H1 (cell line): ENCODE data around the gene ADD1. TPM values are rescaled to one million over a fixed set of nuclear protein-coding genes. Genes with fewer than 3 reads are reported as not detected.

ENCODE experiments used
- BRCA1 ChIP-seq: IDR thresholded peaks from 2 replicates; pipeline ENCODE4 v1.6.1; 2012; ENCODE audit warnings: low read depth, low read length, improper control_type of control experiment
- FOSL1 ChIP-seq: IDR thresholded peaks from 2 replicates; pipeline ENCODE4 v1.6.1; 2011; ENCODE audit warnings: mild to moderate bottlenecking, low read depth, low read length, moderate library complexity; ENCODE audit not compliant: insufficient read depth
- HDAC6 ChIP-seq: IDR thresholded peaks from one replicate; pipeline ENCODE4 v1.7.1; 2012; ENCODE audit warnings: low read depth, mild to moderate bottlenecking, inconsistent platforms, low read length, moderate library complexity
- JUND ChIP-seq: IDR thresholded peaks from 2 replicates; pipeline ENCODE4 v1.6.1; 2011; ENCODE audit warnings: mild to moderate bottlenecking, improper control_type of control experiment, low read length
- KDM4A ChIP-seq: IDR thresholded peaks from one replicate; pipeline ENCODE4 v1.7.1; 2012; ENCODE audit warnings: low read depth, mild to moderate bottlenecking, moderate library complexity, low read length, inconsistent platforms; ENCODE audit not compliant: severe bottlenecking
- PHF8 ChIP-seq: fragments of 200-600 bp; sonication (generic); conservative IDR thresholded peaks from 2 replicates; pipeline ENCODE4 v1.7.1; 2012; ENCODE audit warnings: low read depth, mild to moderate bottlenecking, inconsistent platforms, low read length, moderate library complexity
- RBBP5 ChIP-seq: IDR thresholded peaks from 2 replicates; pipeline ENCODE4 v1.7.1; 2012; ENCODE audit warnings: low read depth, mild to moderate bottlenecking, inconsistent platforms, low read length, moderate library complexity, borderline replicate concordance
- RFX5 ChIP-seq: IDR thresholded peaks from 2 replicates; pipeline ENCODE4 v1.6.1; 2011; ENCODE audit warnings: low read depth, low read length, improper control_type of control experiment, borderline replicate concordance
- RNF2 ChIP-seq: fragments of 200-900, 300-1000 bp; sonication (generic); IDR thresholded peaks from 2 replicates; pipeline ENCODE4 v1.7.1; 2016; ENCODE audit warnings: borderline replicate concordance, low read depth, mild to moderate bottlenecking, antibody characterized with exemption, low read length; ENCODE audit not compliant: poor library complexity, severe bottlenecking; ENCODE audit errors: missing control alignments
- SIN3A ChIP-seq, 2 experiments: IDR thresholded peaks in 1 of 2; conservative IDR thresholded peaks in 1 of 2; 2 replicates each; pipeline ENCODE4 v1.6.1; 2011 to 2012; ENCODE audit warnings: low read length in 2 of 2, improper control_type of control experiment in 1 of 2, low read depth in 1 of 2, mild to moderate bottlenecking in 1 of 2
- SIRT6 ChIP-seq: IDR thresholded peaks from one replicate; pipeline ENCODE4 v1.7.1; 2012; ENCODE audit warnings: low read length, inconsistent platforms
- TAF1 ChIP-seq: IDR thresholded peaks from 2 replicates; pipeline ENCODE4 v1.6.1; 2011; ENCODE audit warnings: mild to moderate bottlenecking, low read depth, low read length
- TAF7 ChIP-seq: optimal IDR thresholded peaks from 2 replicates; pipeline ENCODE3; 2011; ENCODE audit warnings: low read depth, mild to moderate bottlenecking, inconsistent platforms, low read length, moderate library complexity, borderline replicate concordance
- TBP ChIP-seq: IDR thresholded peaks from 2 replicates; pipeline ENCODE4 v1.6.1; 2011; ENCODE audit warnings: low read depth, low read length, improper control_type of control experiment
- TCF12 ChIP-seq: IDR thresholded peaks from 2 replicates; pipeline ENCODE4 v1.6.1; 2011; ENCODE audit warnings: low read depth, mild to moderate bottlenecking, low read length
- TEAD4 ChIP-seq: IDR thresholded peaks from 2 replicates; pipeline ENCODE4 v1.6.1; 2012; ENCODE audit warnings: low read depth, low read length, inconsistent platforms, mixed read lengths
- polyA plus RNA-seq, 7 experiments: library from polyadenylated mRNA; depleted of rRNA in 3 of 7; stranded (reverse) in 5 of 7; unstranded in 2 of 7; fragments of >200 nt in 5 of 7; fragments of 200-250 nt in 2 of 7; gene quantifications; 1 replicate in 5 of 7; 2 replicates in 1 of 7; 4 replicates in 1 of 7; pipeline versions ENCODE4 v1.2.1 to v1.2.3, GENCODE V29; 2011 to 2013; ENCODE audit warnings: missing spikeins in 2 of 7, mixed read lengths in 2 of 7
- total RNA-seq: library from RNA; stranded (reverse); fragmentation: NEBNext Ultra II Directional; extraction: Animal tissue kit (Norgen Biotek cat#: 25700); gene quantifications from 2 replicates; pipeline ENCODE4 v1.2.1, GENCODE V29; 2021

ADD1 gene
- total and polyA plus RNA-seq, 2 of the 8 experiments (the other 6 are each of a cell fraction or from before 2014, with no cell fraction given): 113 to 143 TPM

DNA sequence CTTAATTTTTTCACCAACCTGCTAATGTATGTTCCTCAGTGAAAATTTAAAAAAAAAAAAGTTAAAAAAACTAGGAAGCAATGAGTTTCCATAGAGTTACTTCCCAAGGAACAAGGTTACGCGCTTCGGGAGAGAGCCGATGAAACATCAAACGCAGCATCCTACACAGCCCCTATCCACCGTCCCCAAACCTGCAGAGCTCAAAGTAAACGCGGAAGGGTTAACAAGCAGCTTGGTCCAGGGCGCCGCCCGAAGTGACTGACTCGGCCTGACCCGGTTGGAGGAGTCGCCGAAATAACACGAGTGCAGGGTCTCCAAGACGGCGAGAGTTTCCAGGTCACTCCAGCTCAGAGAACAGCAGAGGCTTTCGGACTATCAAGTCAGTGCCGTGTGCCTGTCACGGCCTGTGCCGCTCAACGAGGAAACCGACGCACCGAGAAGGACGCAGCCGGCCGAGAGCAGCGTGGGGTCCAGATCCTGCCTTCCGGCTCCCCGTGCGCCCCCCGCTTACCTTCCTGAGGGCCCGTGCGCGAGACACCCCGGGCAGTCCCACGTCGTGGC is 119.0 kb downstream of the ADD1 start (continued):
- TF ChIP-seq HDAC6 (no peak), KDM4A (no peak), BRCA1 (no peak), TEAD4 (no peak), SIN3A (conservative IDR thresholded peaks at IDR 0.05 in 1 of 2, IDR thresholded peaks at IDR 0.05 in 1 of 2; ENCODE audit: low read depth in 1 of 2, low read length in 2 of 2) (no peak), TBP (peak; percentile 22; the same call in 1 of the 2 replicates), TAF7 (no peak), JUND (no peak), TAF1 (0 out of 2 replicates have a peak, but pooled peaks have one; percentile 10), PHF8 (no peak), RNF2 (peak; percentile 69), RFX5 (no peak), FOSL1 (no peak), TCF12 (no peak), RBBP5 (no peak), SIRT6 (no peak)
